HFF-Myc (cell line): ENCODE results near the gene KLF9.

Experiments used
- DNase-seq: peaks from one replicate; pipeline ENCODE4 v3.0.0-alpha.2; 2011; ENCODE audit warnings: low read depth; ENCODE audit errors: extremely low read depth
- H3K4me3 ChIP-seq: replicated peaks from 2 replicates; pipeline ENCODE4 v1.5.1; 2011; ENCODE audit warnings: low read depth, mild to moderate bottlenecking, control low read depth, low read length
- CTCF ChIP-seq: IDR thresholded peaks from 2 replicates; pipeline ENCODE4 v1.5.1; 2012; ENCODE audit warnings: mild to moderate bottlenecking, low read depth, low read length, control low read depth; ENCODE audit errors: missing control alignments

KLF9 gene

GRCh38 chr9:70425192-70425591, 10.7 kb upstream of the KLF9 start:
- H3K4me3 ChIP-seq = no peak overlapping the region
- DNase-seq = no peak
- no peak for TF ChIP-seq CTCF

GRCh38 chr9:70422371-70423043, 8.1 kb upstream of the KLF9 start:
- H3K4me3 ChIP-seq = no peak overlapping the region
- DNase-seq = no peak
- TF ChIP-seq CTCF = no peak

GRCh38 chr9:70421272-70422180, 7.1 kb upstream of the KLF9 start:
- no peak for DNase-seq
- no peak for TF ChIP-seq CTCF
- H3K4me3 ChIP-seq = peak overlapping the region; percentile 59

GRCh38 chr9:70420441-70421271, 6.2 kb upstream of the KLF9 start:
- TF ChIP-seq CTCF = no peak
- H3K4me3 ChIP-seq = peak overlapping the region; percentile 59
- DNase-seq = no peak

GRCh38 chr9:70419556-70420440, 5.3 kb upstream of the KLF9 start:
- peak; percentile 87 for DNase-seq
- TF ChIP-seq CTCF = no peak
- H3K4me3 ChIP-seq = peak overlapping the region; percentile 59
